ENCODE measurements around the gene DICER1.

DNA sequence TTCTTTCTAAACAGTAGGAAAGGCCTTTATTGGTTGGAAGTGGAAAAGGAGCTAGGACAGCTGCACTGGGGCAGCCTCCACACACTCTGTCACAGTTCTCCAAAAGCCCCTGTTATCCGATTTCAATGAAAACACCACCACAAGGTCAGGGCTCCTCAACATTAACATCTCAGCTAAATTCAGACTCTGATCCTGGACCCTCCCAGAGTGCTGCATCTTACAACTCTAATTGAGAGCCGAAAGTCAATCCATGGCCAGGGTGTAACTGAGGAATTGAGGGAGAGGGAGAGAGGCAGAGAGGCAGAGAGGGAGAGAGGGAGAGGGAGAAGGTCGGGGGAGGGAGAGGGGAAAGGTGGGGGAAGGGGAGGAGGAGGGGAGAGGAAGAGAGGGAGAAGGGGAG lies 32.1 kb downstream of the DICER1 start:
- TF ChIP-seq, protein P1, sequence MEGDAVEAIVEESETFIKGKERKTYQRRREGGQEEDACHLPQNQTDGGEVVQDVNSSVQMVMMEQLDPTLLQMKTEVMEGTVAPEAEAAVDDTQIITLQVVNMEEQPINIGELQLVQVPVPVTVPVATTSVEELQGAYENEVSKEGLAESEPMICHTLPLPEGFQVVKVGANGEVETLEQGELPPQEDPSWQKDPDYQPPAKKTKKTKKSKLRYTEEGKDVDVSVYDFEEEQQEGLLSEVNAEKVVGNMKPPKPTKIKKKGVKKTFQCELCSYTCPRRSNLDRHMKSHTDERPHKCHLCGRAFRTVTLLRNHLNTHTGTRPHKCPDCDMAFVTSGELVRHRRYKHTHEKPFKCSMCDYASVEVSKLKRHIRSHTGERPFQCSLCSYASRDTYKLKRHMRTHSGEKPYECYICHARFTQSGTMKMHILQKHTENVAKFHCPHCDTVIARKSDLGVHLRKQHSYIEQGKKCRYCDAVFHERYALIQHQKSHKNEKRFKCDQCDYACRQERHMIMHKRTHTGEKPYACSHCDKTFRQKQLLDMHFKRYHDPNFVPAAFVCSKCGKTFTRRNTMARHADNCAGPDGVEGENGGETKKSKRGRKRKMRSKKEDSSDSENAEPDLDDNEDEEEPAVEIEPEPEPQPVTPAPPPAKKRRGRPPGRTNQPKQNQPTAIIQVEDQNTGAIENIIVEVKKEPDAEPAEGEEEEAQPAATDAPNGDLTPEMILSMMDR (IDR thresholded peaks at IDR 0.05) = no peak
- no peak for TF ChIP-seq EZH2 (IDR thresholded peaks at IDR 0.05; ENCODE audit: borderline replicate concordance, insufficient read depth, low read depth, low read length, poor library complexity, severe bottlenecking)

All from B cell (primary cell).